SK-N-SH (cell line): ENCODE data around the gene FAXDC2.
"Not testable (repeated sequence)": the region's sequence is repeated elsewhere in the genome, so short reads cannot be mapped to it uniquely, and the experiment has no call there.

Source experiments
- EZH2phosphoT487 ChIP-seq: fragments of 200-600 bp; sonication (generic); IDR thresholded peaks from 2 replicates; pipeline ENCODE4 v1.6.1; 2017; ENCODE audit warnings: low read depth, mixed run types, mild to moderate bottlenecking, antibody characterized with exemption, moderate library complexity, borderline replicate concordance
- FOSL2 ChIP-seq: IDR thresholded peaks from 2 replicates; pipeline ENCODE4 v1.4.0; 2012; ENCODE audit warnings: low read depth, mild to moderate bottlenecking, moderate library complexity, borderline replicate concordance
- JUND ChIP-seq: IDR thresholded peaks from 2 replicates; pipeline ENCODE4 v1.4.0; 2012
- MAX ChIP-seq: IDR thresholded peaks from 2 replicates; pipeline ENCODE4 v1.4.0; 2012; ENCODE audit warnings: low read depth
- RCOR1 ChIP-seq: fragments of 150-350 bp; IDR thresholded peaks from 2 replicates; pipeline ENCODE4 v1.6.1; 2017; ENCODE audit warnings: antibody characterized with exemption, low read length
- RFX5 ChIP-seq: IDR thresholded peaks from 2 replicates; pipeline ENCODE4 v1.6.1; 2012; ENCODE audit warnings: mild to moderate bottlenecking, improper control_type of control experiment, low read length
- SMC3 ChIP-seq: IDR thresholded peaks from 2 replicates; pipeline ENCODE4 v1.6.1; 2012; ENCODE audit warnings: low read depth, low read length, improper control_type of control experiment
- ZBTB33 ChIP-seq: IDR thresholded peaks from 2 replicates; pipeline ENCODE4 v1.4.0; 2012; ENCODE audit warnings: low read depth, borderline replicate concordance
- TF ChIP-seq, protein P1 (sequence below): fragments of 200-600 bp; sonication (generic); IDR thresholded peaks from 2 replicates; pipeline ENCODE4 v1.6.1; 2017; ENCODE audit warnings: antibody characterized with exemption, mild to moderate bottlenecking, moderate library complexity
- TF ChIP-seq, protein P2 (sequence below): IDR thresholded peaks from 2 replicates; pipeline ENCODE4 v1.6.1; 2012; ENCODE audit warnings: mild to moderate bottlenecking, low read depth, low read length, moderate library complexity

DNA sequence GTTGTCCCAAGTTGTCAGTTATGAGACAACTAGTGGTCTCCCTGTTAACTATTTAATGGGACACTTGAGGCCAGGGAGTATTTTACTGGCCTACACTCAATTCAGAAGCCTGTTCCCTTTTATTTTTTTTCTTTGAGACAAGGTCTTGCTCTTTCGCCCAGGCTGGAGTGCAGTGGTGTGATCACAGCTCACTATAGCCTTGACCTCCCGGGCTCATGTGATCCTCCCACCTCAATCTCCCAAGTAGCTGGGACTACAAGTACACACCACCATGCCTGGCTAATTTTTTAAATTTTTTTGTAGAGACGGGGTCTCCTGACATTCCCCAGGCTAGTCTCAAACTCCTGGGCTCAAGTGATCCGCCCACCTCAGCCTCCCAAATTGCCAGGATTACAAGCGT lies 27.5 kb downstream of the FAXDC2 start:
- not testable (repeated sequence) for TF ChIP-seq EZH2phosphoT487, FOSL2, JUND, RFX5, ZBTB33, SMC3, MAX, RCOR1
- TF ChIP-seq, protein P1, sequence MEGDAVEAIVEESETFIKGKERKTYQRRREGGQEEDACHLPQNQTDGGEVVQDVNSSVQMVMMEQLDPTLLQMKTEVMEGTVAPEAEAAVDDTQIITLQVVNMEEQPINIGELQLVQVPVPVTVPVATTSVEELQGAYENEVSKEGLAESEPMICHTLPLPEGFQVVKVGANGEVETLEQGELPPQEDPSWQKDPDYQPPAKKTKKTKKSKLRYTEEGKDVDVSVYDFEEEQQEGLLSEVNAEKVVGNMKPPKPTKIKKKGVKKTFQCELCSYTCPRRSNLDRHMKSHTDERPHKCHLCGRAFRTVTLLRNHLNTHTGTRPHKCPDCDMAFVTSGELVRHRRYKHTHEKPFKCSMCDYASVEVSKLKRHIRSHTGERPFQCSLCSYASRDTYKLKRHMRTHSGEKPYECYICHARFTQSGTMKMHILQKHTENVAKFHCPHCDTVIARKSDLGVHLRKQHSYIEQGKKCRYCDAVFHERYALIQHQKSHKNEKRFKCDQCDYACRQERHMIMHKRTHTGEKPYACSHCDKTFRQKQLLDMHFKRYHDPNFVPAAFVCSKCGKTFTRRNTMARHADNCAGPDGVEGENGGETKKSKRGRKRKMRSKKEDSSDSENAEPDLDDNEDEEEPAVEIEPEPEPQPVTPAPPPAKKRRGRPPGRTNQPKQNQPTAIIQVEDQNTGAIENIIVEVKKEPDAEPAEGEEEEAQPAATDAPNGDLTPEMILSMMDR: not testable (repeated sequence)
- TF ChIP-seq, protein P2, sequence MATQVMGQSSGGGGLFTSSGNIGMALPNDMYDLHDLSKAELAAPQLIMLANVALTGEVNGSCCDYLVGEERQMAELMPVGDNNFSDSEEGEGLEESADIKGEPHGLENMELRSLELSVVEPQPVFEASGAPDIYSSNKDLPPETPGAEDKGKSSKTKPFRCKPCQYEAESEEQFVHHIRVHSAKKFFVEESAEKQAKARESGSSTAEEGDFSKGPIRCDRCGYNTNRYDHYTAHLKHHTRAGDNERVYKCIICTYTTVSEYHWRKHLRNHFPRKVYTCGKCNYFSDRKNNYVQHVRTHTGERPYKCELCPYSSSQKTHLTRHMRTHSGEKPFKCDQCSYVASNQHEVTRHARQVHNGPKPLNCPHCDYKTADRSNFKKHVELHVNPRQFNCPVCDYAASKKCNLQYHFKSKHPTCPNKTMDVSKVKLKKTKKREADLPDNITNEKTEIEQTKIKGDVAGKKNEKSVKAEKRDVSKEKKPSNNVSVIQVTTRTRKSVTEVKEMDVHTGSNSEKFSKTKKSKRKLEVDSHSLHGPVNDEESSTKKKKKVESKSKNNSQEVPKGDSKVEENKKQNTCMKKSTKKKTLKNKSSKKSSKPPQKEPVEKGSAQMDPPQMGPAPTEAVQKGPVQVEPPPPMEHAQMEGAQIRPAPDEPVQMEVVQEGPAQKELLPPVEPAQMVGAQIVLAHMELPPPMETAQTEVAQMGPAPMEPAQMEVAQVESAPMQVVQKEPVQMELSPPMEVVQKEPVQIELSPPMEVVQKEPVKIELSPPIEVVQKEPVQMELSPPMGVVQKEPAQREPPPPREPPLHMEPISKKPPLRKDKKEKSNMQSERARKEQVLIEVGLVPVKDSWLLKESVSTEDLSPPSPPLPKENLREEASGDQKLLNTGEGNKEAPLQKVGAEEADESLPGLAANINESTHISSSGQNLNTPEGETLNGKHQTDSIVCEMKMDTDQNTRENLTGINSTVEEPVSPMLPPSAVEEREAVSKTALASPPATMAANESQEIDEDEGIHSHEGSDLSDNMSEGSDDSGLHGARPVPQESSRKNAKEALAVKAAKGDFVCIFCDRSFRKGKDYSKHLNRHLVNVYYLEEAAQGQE: not testable (repeated sequence)
